Muscle of leg (tissue), 11 donors: ENCODE data around the gene NEIL1. TPM values are rescaled to one million over a fixed set of nuclear protein-coding genes. Genes with fewer than 3 reads are reported as not detected.
A peak's percentile ranks its signal among the peaks of the same experiment; 100 is the strongest.
"Not testable (repeated sequence)": the region's sequence is repeated elsewhere in the genome, so short reads cannot be mapped to it uniquely, and the experiment has no call there.

Experiments used
- DNase-seq: peaks from one replicate; pipeline ENCODE4 v3.0.0; 2013
- H3K27ac ChIP-seq: one replicate; pipeline ENCODE4 v1.5.1; 2013; ENCODE audit warnings: mild to moderate bottlenecking, low read length, control low read depth
- H3K27me3 ChIP-seq: one replicate; pipeline ENCODE4 v1.6.1; 2013; ENCODE audit warnings: low read length; ENCODE audit not compliant: control insufficient read depth, insufficient read depth
- H3K36me3 ChIP-seq: one replicate; pipeline ENCODE4 v1.6.1; 2013; ENCODE audit warnings: low read length; ENCODE audit not compliant: control insufficient read depth, insufficient read depth
- H3K4me1 ChIP-seq: one replicate; pipeline ENCODE4 v1.6.1; 2013; ENCODE audit warnings: low read length; ENCODE audit not compliant: control insufficient read depth, insufficient read depth
- H3K4me3 ChIP-seq: one replicate; pipeline ENCODE4 v1.5.1; 2013; ENCODE audit warnings: low read length, control low read depth
- H3K9me3 ChIP-seq: replicated peaks from 2 replicates; pipeline ENCODE4 v1.6.1; 2013; ENCODE audit warnings: low read depth, low read length; ENCODE audit not compliant: control insufficient read depth
- WGBS: methylation state at CpG from one replicate; pipeline ENCODE4 v1.1.5; 2013; ENCODE audit warnings: missing lambda C conversion rate; ENCODE audit not compliant: insufficient coverage; 5-methylcytosine and 5-hydroxymethylcytosine counted together
- polyA plus RNA-seq, 8 donors: library from polyadenylated mRNA; unstranded; fragments of 120-200 nt; gene quantifications; one replicate each; pipeline versions ENCODE4 v1.2.1 to v1.2.3, GENCODE V29; 2013; ENCODE audit warnings: inconsistent platforms in 1 of 8, low replicate concordance in 1 of 8; ENCODE audit not compliant: insufficient read length in 8 of 8, insufficient read depth in 1 of 8
- total RNA-seq: library from RNA; stranded (reverse); fragments of 120-200 nt; gene quantifications from one replicate; pipeline ENCODE4 v1.2.4, GENCODE V29; 2013

The NEIL1 gene
- total and polyA plus RNA-seq, 9 donors = 3.3 to 12.0 (median 7.6) TPM

GRCh38 chr15:75371901-75372688, 25.3 kb downstream of the NEIL1 start:
- 90% methylated on average over 4 of the region's 11 CpGs for WGBS
- Histone ChIP-seq H3K4me1 (peaks cover 18% of the 10 kb centered on the region), H3K27ac (no peak overlapping the region), H3K27me3 (no peaks in the 10 kb centered on the region), H3K4me3 (no peak overlapping the region), H3K9me3 (no peaks in the 10 kb centered on the region), H3K36me3 (peaks cover 60% of the 10 kb centered on the region)
- DNase-seq = no peak

GRCh38 chr15:75380773-75381172, 33.9 kb downstream of the NEIL1 start:
- Histone ChIP-seq H3K4me1 (no peaks in the 10 kb centered on the region), H3K36me3 (peaks cover 43% of the 10 kb centered on the region), H3K27me3 (no peaks in the 10 kb centered on the region), H3K4me3 (no peak overlapping the region), H3K27ac (no peak overlapping the region), H3K9me3 (no peaks in the 10 kb centered on the region)
- DNase-seq = no peak
- WGBS = 100% methylated on average over 1 of the region's 4 CpGs

DNA sequence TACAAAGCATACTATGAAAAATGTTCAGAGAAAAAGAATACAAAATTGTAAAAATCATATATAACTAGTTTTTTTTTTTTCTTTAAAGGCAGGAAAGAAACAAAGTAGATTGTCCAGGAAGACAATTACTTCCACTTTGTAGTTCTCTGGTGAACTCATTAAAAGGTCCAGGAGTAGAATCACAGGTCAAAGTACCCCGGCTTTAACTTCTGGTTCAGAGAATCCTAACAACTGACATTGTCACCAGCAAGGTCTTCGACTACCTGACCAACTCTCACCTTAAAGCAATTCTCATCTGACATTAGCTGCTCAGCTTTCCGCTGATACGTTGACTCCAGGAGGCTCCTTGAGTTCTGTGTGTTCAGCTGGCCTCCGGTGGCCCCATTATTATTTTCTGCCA, 37.1 kb downstream of the NEIL1 start:
- not testable (repeated sequence) for H3K9me3 ChIP-seq, H3K27me3 ChIP-seq, DNase-seq, H3K27ac ChIP-seq, H3K4me1 ChIP-seq, H3K4me3 ChIP-seq
- H3K36me3 ChIP-seq = peaks cover 62% of the 10 kb centered on the region
- 91% methylated on average over 5 of the region's 5 CpGs for whole genome bisulfite sequencing

DNA sequence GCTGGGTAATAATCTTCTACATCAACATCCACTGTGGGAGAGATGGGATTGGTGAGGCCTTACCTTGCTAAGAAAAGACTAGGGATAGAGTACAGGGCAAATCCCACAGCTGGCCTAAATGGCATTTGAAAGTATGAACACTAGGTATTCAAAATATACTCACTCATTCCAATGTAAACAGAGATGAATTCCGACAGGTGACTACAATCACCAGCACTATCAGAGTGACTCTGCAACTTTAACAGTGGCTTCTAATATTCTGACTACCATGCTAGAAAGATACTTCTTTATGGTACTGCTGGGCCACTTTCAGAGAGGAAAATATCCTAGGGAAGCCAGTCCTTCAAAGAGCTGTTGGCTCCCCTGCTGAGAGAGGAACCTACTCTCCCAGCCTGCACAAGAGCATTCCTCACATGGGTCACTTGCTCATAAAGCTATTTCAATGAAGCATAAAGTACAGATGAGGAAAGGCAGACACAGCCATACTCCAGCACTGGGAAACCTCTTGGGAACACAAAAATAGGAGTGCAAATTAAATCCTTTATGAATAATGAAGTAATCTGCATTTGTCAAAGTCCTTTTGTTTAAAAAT, 43.0 kb downstream of the NEIL1 start:
- Histone ChIP-seq H3K27ac (no peak overlapping the region), H3K36me3 (peaks cover 78% of the 10 kb centered on the region), H3K4me1 (no peaks in the 10 kb centered on the region), H3K27me3 (no peaks in the 10 kb centered on the region), H3K4me3 (no peak overlapping the region), H3K9me3 (no peaks in the 10 kb centered on the region)
- no CpG with 5 or more reads among the region's 1 CpG for WGBS
- no peak for DNase-seq

DNA sequence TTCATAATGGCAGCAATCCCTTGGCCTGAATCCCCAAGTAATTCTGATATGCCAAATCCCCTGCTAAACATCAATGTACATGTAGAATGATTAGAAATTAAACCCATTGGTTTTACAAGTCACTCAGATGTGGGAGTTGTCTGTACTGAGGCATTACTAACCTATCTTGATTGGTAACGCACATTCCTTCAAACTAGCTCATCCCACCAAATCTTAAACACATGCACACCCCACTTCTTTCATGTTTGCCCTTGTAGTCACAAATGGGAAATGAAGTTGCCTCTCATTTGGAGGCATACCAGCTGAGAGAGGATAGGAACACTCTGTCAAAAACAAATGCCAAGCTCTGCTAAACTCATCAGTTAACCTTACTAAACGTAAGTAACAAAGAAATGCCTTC, 50.7 kb downstream of the NEIL1 start:
- 0% methylated on average over 1 of the region's 2 CpGs for WGBS
- no peaks in the 10 kb centered on the region for H3K9me3 ChIP-seq
- no peaks in the 10 kb centered on the region for H3K27me3 ChIP-seq
- H3K4me1 ChIP-seq = no peaks in the 10 kb centered on the region
- peak; percentile 2 for DNase-seq
- no peak overlapping the region for H3K27ac ChIP-seq
- H3K36me3 ChIP-seq = peaks cover 82% of the 10 kb centered on the region
- H3K4me3 ChIP-seq = no peak overlapping the region

DNA sequence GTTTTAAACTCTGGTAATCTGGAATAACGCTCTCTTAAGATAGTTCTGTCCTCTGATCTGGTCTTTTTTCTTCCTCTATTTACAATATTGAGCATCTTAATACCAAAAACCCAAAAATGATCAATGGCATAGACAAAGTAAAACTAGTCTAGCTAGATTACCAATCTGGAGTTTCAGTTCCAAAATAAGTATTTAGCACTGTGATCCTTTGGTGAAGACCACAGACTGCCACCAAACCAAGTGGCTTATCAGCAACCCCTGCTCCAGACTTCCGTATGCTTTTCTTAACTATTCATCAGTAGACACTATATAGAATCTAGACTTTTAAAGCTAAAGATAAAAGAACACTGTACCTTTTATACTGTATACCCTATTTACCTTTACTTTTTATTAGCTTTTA, 57.1 kb downstream of the NEIL1 start:
- no peaks in the 10 kb centered on the region for H3K27me3 ChIP-seq
- DNase-seq = no peak
- no peak overlapping the region for H3K4me3 ChIP-seq
- H3K27ac ChIP-seq = no peak overlapping the region
- 86% methylated on average over 1 of the region's 2 CpGs for WGBS
- no peaks in the 10 kb centered on the region for H3K9me3 ChIP-seq
- no peaks in the 10 kb centered on the region for H3K4me1 ChIP-seq
- H3K36me3 ChIP-seq = peaks cover 69% of the 10 kb centered on the region

Other genes with a start within 250 kb of the NEIL1 start
- 5.5 TPM for gene C15orf39, start 145.2 kb upstream of the NEIL1 start, total RNA-seq
- gene C15orf39, start 145.2 kb upstream of the NEIL1 start, polyA plus RNA-seq = 10 to 100 TPM in 5 of 8 donors, 1 to 10 TPM in 3; 8.9 to 13.4 (median 11.4) TPM
- gene GOLGA6C, start 88.7 kb upstream of the NEIL1 start, total RNA-seq = not detected
- gene GOLGA6C, start 88.7 kb upstream of the NEIL1 start, polyA plus RNA-seq = under 1 TPM in 1 of 8 donors, not detected in 7; 0.08 TPM
- gene GOLGA6D, start 64.2 kb upstream of the NEIL1 start, total RNA-seq = 0.09 TPM
- under 1 TPM; 0.21 to 0.89 (median 0.48) TPM for gene GOLGA6D, start 64.2 kb upstream of the NEIL1 start, polyA plus RNA-seq
- gene COMMD4, start 11.0 kb upstream of the NEIL1 start, total RNA-seq = 45.7 TPM
- gene COMMD4, start 11.0 kb upstream of the NEIL1 start, polyA plus RNA-seq = 10 to 100 TPM; 43.4 to 57.4 (median 52.7) TPM
- 109 TPM for gene MAN2C1, start 21.6 kb downstream of the NEIL1 start, total RNA-seq
- 100 to 1,000 TPM in 4 of 8 donors, 10 to 100 TPM in 4; 63.9 to 149 (median 101) TPM for gene MAN2C1, start 21.6 kb downstream of the NEIL1 start, polyA plus RNA-seq
- gene SIN3A, start 104.7 kb downstream of the NEIL1 start, total RNA-seq = 21.8 TPM
- gene SIN3A, start 104.7 kb downstream of the NEIL1 start, polyA plus RNA-seq = 10 to 100 TPM; 26.1 to 36.6 (median 30.6) TPM
- gene PTPN9, start 232.3 kb downstream of the NEIL1 start, total RNA-seq = 17.7 TPM
- 10 to 100 TPM; 16.2 to 34.4 (median 24.0) TPM for gene PTPN9, start 232.3 kb downstream of the NEIL1 start, polyA plus RNA-seq